Measurements from ENCODE around the gene OCA2. TPM values are rescaled to one million over a fixed set of nuclear protein-coding genes. Genes with fewer than 3 reads are reported as not detected.

Gene OCA2
- total RNA-seq, 1 experiment from 2014 or later = 0.31 TPM

DNA sequence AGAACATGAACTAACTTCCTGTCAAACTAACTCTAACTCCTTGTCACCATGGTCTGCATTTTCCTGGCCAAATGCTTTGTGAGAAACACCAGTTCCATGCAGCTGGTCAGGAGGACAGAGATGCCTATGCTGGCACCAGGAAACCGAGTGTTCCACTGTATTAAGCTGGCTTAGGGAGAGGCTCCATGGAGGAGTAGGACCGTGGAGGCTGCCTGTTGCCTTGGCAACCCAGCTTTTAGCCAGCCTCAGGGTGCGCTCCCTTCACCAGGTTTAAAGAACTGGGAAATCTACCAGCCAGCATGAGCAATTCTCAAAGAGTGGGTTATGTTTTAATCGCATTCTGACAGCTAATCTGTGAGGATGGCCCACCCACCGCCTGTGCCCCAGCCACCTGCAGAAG lies 394.1 kb downstream of the OCA2 start:
- no CpG with 5 or more reads among the region's 5 CpGs for WGBS (ENCODE audit: extremely low coverage, insufficient read length, low lambda C conversion rate)
- H3K27ac ChIP-seq (ENCODE audit: insufficient read length, low read depth, low read length) = no peak overlapping the region
- H4K5ac ChIP-seq (ENCODE audit: insufficient read length, low read depth, low read length) = no peak overlapping the region
- no peak overlapping the region for H2BK12ac ChIP-seq (ENCODE audit: insufficient read length, low read depth, low read length)
- H2AFZ ChIP-seq (ENCODE audit: low read length) = no peak overlapping the region
- peaks cover 15 to 20% of the 10 kb centered on the region in 2 experiments for H3K9me3 Mint-ChIP-seq
- peaks cover 3% of the 10 kb centered on the region; the same call in 1 of the 2 replicates for H3K27me3 Mint-ChIP-seq (ENCODE audit: low read depth)
- no peak overlapping the region for H3K23ac ChIP-seq (ENCODE audit: insufficient read length, low read depth, low read length)
- no peak for DNase-seq
- no peak overlapping the region for H4K8ac ChIP-seq (replicated peaks; ENCODE audit: insufficient read length, low read depth, low read length)
- H3K9me3 ChIP-seq (ENCODE audit: control insufficient read depth, low read depth, low read length) = no peaks in the 10 kb centered on the region
- no peak overlapping the region for H2BK15ac ChIP-seq (ENCODE audit: low read depth, low read length)
- no peak overlapping the region for H3T11ph ChIP-seq (ENCODE audit: low read length)
- H2BK20ac ChIP-seq (ENCODE audit: low read depth, low read length, poor library complexity, severe bottlenecking) = no peak overlapping the region
- H3K4ac ChIP-seq (ENCODE audit: low read depth, low read length) = no peak overlapping the region
- H3K27ac Mint-ChIP-seq = no peak overlapping the region
- H3K79me1 ChIP-seq (ENCODE audit: insufficient read depth, low read depth, low read length, poor library complexity, severe bottlenecking) = no peaks in the 10 kb centered on the region
- no peak overlapping the region for H2BK120ac ChIP-seq (ENCODE audit: low read depth, low read length, poor library complexity, severe bottlenecking)
- H3K4me3 Mint-ChIP-seq = no peak overlapping the region
- H3K9ac ChIP-seq (ENCODE audit: extremely low read depth, insufficient read length, low read length) = no peak overlapping the region
- H3K4me1 ChIP-seq (ENCODE audit: insufficient read depth, low read length) = no peaks in the 10 kb centered on the region
- no peak overlapping the region for H3K18ac ChIP-seq (ENCODE audit: insufficient read length, low read depth, low read length)
- H3K36me3 Mint-ChIP-seq (ENCODE audit: insufficient read depth in 1 of 3, low read depth in 3 of 3) = peaks cover 0 to 20% (median 6%) of the 10 kb centered on the region in 3 experiments; a peak in 4 of 7 replicates
- TF ChIP-seq, protein P1, sequence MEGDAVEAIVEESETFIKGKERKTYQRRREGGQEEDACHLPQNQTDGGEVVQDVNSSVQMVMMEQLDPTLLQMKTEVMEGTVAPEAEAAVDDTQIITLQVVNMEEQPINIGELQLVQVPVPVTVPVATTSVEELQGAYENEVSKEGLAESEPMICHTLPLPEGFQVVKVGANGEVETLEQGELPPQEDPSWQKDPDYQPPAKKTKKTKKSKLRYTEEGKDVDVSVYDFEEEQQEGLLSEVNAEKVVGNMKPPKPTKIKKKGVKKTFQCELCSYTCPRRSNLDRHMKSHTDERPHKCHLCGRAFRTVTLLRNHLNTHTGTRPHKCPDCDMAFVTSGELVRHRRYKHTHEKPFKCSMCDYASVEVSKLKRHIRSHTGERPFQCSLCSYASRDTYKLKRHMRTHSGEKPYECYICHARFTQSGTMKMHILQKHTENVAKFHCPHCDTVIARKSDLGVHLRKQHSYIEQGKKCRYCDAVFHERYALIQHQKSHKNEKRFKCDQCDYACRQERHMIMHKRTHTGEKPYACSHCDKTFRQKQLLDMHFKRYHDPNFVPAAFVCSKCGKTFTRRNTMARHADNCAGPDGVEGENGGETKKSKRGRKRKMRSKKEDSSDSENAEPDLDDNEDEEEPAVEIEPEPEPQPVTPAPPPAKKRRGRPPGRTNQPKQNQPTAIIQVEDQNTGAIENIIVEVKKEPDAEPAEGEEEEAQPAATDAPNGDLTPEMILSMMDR (conservative IDR thresholded peaks at IDR 0.05) = no peak
- H3K56ac ChIP-seq (ENCODE audit: insufficient read length, low read depth, low read length) = no peak overlapping the region
- H2BK5ac ChIP-seq (ENCODE audit: insufficient read length, low read length) = no peak overlapping the region
- H3K4me2 ChIP-seq (ENCODE audit: insufficient read depth, insufficient read length, low read length) = no peak overlapping the region
- no peak overlapping the region for H4K91ac ChIP-seq (ENCODE audit: insufficient read length, low read depth, low read length)
- H4K20me1 ChIP-seq (ENCODE audit: control insufficient read depth, insufficient read depth, insufficient read length) = no peaks in the 10 kb centered on the region
- H3K14ac ChIP-seq (ENCODE audit: insufficient read depth, low read length) = no peak overlapping the region
- no peak overlapping the region for H2AK5ac ChIP-seq (ENCODE audit: insufficient read length, low read length)
- H3K79me2 ChIP-seq (ENCODE audit: insufficient read depth, low read length) = no peaks in the 10 kb centered on the region
- no peaks in the 10 kb centered on the region for H3K23me2 ChIP-seq (ENCODE audit: insufficient read length, low read depth, low read length, poor library complexity, severe bottlenecking)
- H3K27me3 ChIP-seq (ENCODE audit: insufficient read depth, low read length) = no peaks in the 10 kb centered on the region
- H3K4me1 Mint-ChIP-seq = peaks cover 15 to 16% of the 10 kb centered on the region in 2 experiments

Other genes with a start within 250 kb of the OCA2 start
- 57.9 and 69.2 TPM in 2 replicates for gene HERC2, start 222.9 kb upstream of the OCA2 start, total RNA-seq (2021)

Data from H9 (cell line).